ENCODE results near the gene MS4A14.
"Not testable (repeated sequence)": the region's sequence is repeated elsewhere in the genome, so short reads cannot be mapped to it uniquely, and the experiment has no call there.

The MS4A14 gene, protein sequence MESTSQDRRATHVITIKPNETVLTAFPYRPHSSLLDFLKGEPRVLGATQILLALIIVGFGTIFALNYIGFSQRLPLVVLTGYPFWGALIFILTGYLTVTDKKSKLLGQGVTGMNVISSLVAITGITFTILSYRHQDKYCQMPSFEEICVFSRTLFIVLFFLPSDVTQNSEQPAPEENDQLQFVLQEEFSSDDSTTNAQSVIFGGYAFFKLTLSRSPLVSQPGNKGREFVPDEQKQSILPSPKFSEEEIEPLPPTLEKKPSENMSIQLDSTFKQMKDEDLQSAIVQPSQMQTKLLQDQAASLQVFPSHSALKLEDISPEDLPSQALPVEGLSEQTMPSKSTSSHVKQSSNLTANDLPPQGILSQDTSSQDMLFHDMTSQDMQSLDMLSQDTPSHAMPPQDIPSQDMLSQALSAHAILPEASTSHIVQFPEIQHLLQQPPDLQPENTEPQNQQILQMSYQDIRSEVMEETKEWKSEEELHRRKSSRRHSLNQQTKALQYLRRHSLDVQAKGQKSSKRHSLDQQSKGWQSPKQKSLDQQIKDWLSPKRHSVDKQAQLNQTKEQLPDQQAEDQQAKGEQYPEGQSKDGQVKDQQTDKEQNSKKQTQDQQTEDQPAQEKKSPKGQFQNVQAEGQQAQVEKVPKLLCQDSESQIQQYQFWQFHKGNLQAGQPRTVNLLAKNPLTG

DNA sequence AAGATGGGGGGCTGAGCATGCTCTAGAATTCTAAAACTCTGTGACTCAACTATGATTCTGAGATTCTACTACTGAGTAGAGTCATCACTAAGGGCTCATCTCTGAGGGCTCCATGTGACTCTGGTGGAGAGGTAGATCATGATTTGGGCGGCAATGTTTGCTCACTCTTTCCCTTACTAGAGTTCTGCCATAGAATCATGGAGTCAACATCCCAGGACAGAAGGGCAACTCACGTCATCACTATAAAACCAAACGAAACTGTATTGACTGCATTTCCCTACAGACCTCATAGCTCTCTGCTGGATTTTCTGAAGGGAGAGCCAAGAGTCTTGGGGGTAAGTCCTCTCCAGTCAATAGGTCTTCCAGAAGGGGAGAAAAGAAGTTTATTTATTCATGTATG lies at the start of gene MS4A14:
Gene MS4A14, plus strand, starts transcription at position 78 of the 400 bp plus-strand sequence. Its CDS starts 120 bp downstream, at position 198.
- no peak for DNase-seq (ENCODE audit: low spot score)

DNA sequence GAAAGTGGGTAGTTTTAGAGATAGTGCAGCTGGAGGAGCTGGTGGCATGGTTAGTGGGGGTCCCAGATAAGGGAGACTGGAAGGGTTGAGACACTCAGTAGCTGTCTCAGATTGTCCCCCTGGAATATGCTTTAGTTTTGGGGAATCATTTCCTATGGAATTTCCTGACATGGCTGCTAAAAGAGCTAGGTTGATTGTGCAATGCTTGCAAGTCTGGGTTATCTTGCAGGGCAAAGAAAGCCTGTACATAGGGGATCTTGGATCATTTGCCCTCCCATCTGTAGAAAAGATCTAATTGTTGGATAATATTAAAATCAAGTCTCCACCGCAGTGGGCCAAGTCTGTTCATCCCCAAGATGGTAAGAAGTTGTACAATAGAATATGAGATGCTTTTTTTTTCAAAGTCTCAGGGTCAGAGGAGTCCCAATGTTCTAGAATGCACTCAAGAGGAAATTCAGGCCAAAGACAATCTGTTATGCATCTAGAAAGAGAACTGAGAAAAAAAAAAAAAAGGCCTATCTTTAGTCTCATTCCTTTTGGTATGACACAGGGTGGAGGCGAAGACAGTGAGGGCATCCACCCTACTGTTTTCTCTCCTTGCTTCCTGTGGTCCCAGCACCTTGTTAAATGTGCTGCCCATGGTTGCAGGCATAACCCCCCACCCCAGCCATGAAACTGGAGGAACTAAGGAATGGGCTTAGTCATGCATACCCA lies 49.0 kb upstream of the MS4A14 start:
- DNase-seq (ENCODE audit: low spot score): no peak

DNA sequence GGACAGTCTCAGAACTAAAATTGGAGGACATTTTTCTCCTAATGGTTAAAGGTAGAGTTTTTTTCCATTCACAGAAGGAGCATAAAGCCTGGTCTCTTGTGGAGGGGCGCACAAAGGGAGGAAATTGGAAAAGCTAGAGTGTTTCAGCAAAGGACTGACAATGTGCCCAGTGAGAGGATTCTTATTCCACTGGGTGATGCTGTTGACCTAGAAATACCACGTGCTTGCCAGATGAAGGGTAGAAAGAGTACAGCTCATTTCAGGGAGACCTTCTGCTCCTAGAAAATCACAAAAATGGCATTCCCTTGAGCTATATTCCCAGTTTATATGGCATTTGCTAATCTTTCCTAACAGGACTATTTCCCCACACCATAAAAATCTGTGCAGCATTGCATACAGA lies 48.1 kb upstream of the MS4A14 start:
- DNase-seq (ENCODE audit: low spot score): no peak

DNA sequence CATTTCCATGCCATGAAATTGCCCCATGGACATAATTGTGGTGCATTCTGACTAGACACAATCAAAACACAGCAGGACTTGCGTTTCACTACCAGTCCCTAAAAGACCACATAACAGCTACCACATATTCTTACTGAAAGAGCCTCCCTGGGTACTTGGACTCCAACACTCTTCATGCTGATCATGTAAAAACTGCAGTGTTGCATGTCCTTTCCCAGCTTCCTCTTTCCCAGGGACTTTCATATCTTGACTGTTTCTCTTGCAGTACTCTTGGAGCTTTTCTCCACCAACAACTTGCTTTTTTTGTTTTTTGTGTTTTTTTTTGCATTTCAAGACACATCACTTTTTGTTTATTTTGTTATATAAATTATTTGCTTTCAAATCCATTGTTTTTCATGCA lies 46.3 kb upstream of the MS4A14 start:
- DNase-seq (ENCODE audit: low spot score): no peak

DNA sequence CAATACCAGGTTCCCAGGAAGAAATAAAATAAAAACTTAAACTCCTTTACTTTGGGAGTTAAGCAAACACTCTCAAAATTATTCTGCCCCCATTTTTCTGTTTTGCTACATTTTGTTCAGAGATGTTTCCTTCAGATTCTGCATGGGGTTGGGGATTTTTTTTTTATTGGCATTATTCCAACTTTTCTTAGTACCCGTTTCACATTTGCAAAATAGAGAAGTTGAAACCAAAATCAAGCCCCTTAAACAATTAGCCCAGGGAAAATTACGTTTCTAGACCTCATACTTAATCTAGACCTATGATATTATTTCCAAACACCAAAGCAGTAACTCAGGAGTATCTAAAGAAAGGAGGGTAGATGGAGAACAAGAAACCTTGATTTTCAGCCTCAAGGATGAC lies 38.5 kb upstream of the MS4A14 start:
- no peak for DNase-seq (ENCODE audit: low spot score)

DNA sequence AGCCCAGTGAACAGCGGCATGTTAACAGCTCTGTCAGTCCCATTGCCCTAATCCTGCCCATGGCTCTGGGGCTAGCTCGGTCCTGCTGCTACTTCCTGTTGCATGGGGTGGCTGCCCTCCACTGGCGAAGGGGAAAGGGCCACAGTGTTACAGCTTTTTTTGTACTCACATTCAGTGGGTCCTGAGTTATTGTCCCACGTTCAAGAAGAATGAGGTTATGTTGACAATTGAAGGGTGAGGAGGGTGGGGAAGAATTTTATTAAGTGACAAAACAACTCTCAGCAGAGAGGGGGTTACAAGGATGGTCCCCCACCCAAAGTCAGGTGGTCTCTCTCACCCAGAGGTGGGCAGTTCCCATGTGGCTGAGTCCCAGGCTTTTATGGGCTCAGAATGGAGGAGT lies 35.6 kb upstream of the MS4A14 start:
- no peak for DNase-seq (ENCODE audit: low spot score)

DNA sequence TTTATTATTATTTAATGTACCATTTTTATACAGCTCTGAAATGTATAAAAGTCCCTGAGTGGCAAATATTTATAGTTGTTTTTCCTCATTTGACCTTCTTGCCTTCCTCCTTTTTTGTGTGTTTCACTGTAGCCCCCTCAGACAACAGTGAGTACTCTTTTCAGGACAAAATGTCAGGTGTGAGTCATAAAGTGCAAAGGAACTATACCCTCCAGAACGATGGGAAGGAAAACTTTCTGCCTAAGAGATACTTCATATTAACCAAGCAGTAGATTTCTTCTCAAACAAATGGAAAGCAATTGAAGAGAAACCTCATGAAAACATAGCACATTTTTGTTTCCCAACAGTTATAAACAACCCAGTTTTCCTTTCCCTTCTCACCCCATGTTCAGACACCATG lies 34.0 kb upstream of the MS4A14 start:
- DNase-seq (ENCODE audit: low spot score): no peak

- peak; percentile 55 for DNase-seq (ENCODE audit: low spot score)
These were observed 32.5 kb upstream of the MS4A14 start for GRCh38 chr11:60363542-60364470.

DNA sequence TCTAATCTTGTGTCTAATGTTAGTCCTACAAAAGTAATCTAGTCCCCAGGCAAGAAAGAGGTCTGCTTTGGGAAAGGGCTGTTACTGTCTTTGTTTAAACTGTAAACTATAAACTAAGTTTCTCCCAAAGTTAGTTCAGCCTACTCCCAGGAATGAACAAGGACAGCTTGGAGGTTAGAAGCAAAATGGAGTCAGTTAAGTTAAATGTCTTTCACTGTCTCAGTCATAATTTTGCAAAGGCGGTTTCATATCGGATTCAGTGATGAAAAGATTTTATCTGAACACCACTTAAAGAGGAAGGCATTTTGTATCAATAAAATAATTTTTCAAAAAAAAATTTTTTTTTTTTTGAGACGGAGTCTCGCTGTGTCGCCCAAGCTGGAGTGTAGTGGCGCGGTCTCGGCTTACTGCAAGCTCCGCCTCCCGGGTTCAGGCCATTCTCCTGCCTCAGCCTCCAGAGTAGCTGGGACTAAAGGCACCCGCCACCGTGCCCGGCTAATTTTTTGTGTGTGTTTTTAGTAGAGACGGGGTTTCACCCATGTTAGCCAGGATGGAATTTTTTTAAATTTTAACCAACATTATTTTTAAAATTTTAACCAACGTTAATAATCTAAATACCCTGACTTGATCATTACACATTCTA lies 29.9 kb upstream of the MS4A14 start:
- DNase-seq (ENCODE audit: low spot score): not testable (repeated sequence)

DNA sequence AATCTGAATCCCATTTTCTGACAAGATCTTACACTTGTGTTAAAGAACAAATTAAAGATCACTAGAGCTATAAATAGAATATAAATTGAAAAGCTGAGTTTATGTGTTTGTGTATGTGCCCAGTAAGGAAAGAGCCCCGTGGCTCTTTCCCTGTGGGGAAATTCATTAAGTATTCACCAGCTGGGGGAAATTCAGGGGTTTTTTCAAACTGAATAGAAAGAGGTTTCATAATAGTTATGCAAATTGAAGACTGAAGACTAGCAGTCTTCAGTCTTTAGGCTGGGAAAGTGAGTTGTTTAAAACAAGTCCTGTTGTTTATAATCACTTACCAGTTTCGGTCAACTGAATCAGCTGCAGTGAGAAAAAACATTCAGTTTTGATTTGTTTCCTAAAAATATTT lies 29.2 kb upstream of the MS4A14 start:
- DNase-seq (ENCODE audit: low spot score): no peak

DNA sequence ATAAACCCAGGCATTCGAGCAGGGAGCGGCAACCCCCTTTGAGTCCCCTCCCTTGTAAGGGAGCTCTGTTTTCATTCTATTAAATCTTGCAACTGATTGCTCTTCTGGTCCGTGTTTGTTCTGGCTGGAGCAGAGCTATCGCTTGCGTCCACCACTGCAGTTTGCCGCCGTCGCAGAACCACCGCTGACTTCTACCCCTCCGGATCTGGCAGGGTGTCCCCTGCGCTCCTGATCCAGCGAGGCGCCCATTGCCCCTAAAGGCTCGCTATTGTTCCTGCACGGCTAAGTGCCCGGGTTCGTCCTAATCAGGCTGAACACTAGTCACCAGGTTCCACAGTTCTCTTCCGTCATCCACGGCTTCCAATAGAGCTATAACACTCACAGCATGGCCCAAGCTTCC lies 28.4 kb upstream of the MS4A14 start:
- no peak for DNase-seq (ENCODE audit: low spot score)

- DNase-seq (ENCODE audit: low spot score): no peak
These were observed 25.9 kb upstream of the MS4A14 start for GRCh38 chr11:60370252-60370810.

DNA sequence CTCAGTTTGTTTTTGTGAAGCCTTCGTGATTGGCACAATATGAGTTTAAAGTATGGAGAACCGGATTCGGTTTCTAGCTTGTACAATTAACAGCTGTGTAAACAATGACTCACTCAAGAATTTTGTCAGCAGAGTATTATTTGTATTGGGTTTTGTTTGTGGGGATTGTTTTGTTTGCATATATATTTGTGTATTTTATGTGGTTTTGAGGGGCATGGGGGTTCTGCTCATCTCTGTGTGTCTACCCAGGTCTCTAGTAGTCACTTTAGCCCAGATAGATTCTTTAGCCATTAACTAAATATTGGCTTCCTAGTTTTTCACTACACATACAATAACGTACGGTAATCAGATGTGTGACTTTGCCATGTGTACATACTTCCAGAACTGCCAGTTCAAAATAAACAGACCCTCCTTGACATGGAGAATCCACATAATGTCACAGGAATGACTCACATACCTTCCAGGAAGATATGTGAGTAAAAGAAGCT lies 25.4 kb upstream of the MS4A14 start:
- peak; percentile 46 for DNase-seq (ENCODE audit: low spot score)

- DNase-seq (ENCODE audit: low spot score): no peak
These were observed 24.9 kb upstream of the MS4A14 start for GRCh38 chr11:60371386-60371785.

DNA sequence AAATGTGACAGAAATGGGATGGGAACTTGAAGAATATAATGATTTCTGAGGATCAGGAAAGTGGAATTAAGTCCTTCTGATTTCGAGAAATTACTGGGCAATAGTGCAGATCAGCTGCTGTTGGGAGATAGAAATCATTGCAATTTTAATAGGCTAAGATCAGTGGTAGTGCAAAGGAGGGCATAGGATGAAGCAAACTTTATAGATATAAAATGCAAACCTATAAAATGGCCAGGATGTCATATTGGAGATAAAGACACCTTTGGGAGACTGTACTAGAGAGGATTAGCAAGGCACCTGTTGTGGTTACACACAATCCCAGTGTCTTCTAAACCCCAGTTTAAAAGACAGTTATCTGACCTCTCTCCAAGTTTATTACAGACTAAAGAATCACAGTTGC lies 24.4 kb upstream of the MS4A14 start:
- no peak for DNase-seq (ENCODE audit: low spot score)

DNA sequence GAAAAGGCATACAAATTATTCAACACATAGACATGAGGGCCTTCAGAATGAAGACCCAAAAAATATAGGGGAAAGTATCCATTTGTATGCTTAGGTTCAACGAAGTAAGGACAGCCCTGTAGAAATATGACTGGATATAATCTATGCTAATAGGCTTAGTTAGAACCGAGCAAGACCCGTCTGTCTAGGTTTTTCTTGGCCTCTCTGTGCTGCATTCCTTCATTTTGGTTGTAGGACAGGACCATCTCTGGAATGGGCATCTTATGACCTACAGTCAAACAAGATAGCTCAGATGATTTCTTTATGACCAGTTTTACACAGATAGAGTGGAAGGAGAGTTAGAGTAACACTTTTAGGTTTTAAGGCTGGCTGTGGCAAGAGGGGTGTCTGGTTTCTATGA lies 23.5 kb upstream of the MS4A14 start:
- no peak for DNase-seq (ENCODE audit: low spot score)

GRCh38 chr11:60375316-60375715 lies 20.9 kb upstream of the MS4A14 start:
- DNase-seq (ENCODE audit: low spot score): no peak

DNA sequence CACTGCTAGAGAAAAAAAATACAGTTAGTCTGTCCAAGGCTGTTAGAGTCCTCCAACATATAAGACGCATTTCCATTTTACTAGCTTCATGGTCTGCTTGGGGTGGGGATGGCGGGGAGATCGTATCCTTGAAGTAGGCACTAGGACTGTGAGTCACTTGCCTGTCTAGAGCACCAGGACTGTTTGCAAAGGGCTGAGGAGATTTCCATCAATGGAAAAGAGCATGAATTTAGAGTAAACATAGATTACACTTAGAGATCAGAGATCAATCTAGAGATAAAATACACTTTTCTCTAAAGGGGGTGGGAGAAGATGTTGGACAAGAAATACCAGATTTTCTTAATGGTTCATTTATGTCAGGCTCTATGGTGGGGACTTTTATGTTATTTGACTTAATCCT lies 19.7 kb upstream of the MS4A14 start:
- DNase-seq (ENCODE audit: low spot score): no peak

GRCh38 chr11:60377401-60378136 lies 18.7 kb upstream of the MS4A14 start:
- no peak for DNase-seq (ENCODE audit: low spot score)

GRCh38 chr11:60378354-60378753 lies 17.9 kb upstream of the MS4A14 start, which contains the start of gene MS4A7:
MS4A7 (plus strand) TSS chr11:60378532; CDS start chr11:60383142, 4,610 bp downstream.
- no peak for DNase-seq (ENCODE audit: low spot score)
